ENCODE measurements around the gene PPP2R3B. TPM values are rescaled to one million over a fixed set of nuclear protein-coding genes. Genes with fewer than 3 reads are reported as not detected.

Gene PPP2R3B
- total RNA-seq, 1 experiment from 2014 or later = 19.1 TPM

GRCh38 chrX:371907-372306, 14.8 kb downstream of the PPP2R3B start:
- no peak overlapping the region for H3K27ac ChIP-seq (ENCODE audit: low read depth, low read length)
- TF ChIP-seq POLR2AphosphoS5 (IDR thresholded peaks at IDR 0.05; ENCODE audit: low read depth, low read length) (no peak), EZH2phosphoT487 (IDR thresholded peaks at IDR 0.05; ENCODE audit: borderline replicate concordance) (no peak), JUND (IDR thresholded peaks at IDR 0.05) (no peak), CEBPB (IDR thresholded peaks at IDR 0.05; ENCODE audit: low read depth) (no peak), ATF3 (IDR thresholded peaks at IDR 0.05) (no peak), ZNF274 (IDR thresholded peaks at IDR 0.05; ENCODE audit: low read depth, low read length) (no peak), CTCF (IDR thresholded peaks at IDR 0.05 in 2 of 3, conservative IDR thresholded peaks at IDR 0.05 in 1 of 3; ENCODE audit: borderline replicate concordance in 1 of 3, insufficient read depth in 1 of 3, low read depth in 2 of 3, low read length in 2 of 3) (no peak), SRF (IDR thresholded peaks at IDR 0.05; ENCODE audit: low read depth) (no peak), TCF7L2 (IDR thresholded peaks at IDR 0.05; ENCODE audit: borderline replicate concordance, extremely low read depth, insufficient read depth, insufficient read length) (no peak), YY1 (IDR thresholded peaks at IDR 0.05; ENCODE audit: extremely low read depth, insufficient replicate concordance, low read depth, low read length) (no peak), ELF1 (IDR thresholded peaks at IDR 0.05; ENCODE audit: borderline replicate concordance, low read depth) (no peak), EZH2 (IDR thresholded peaks at IDR 0.05) (no peak)
- TF ChIP-seq, protein P1, sequence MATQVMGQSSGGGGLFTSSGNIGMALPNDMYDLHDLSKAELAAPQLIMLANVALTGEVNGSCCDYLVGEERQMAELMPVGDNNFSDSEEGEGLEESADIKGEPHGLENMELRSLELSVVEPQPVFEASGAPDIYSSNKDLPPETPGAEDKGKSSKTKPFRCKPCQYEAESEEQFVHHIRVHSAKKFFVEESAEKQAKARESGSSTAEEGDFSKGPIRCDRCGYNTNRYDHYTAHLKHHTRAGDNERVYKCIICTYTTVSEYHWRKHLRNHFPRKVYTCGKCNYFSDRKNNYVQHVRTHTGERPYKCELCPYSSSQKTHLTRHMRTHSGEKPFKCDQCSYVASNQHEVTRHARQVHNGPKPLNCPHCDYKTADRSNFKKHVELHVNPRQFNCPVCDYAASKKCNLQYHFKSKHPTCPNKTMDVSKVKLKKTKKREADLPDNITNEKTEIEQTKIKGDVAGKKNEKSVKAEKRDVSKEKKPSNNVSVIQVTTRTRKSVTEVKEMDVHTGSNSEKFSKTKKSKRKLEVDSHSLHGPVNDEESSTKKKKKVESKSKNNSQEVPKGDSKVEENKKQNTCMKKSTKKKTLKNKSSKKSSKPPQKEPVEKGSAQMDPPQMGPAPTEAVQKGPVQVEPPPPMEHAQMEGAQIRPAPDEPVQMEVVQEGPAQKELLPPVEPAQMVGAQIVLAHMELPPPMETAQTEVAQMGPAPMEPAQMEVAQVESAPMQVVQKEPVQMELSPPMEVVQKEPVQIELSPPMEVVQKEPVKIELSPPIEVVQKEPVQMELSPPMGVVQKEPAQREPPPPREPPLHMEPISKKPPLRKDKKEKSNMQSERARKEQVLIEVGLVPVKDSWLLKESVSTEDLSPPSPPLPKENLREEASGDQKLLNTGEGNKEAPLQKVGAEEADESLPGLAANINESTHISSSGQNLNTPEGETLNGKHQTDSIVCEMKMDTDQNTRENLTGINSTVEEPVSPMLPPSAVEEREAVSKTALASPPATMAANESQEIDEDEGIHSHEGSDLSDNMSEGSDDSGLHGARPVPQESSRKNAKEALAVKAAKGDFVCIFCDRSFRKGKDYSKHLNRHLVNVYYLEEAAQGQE (IDR thresholded peaks at IDR 0.05; ENCODE audit: low read depth) = no peak
- TF ChIP-seq, protein P2, sequence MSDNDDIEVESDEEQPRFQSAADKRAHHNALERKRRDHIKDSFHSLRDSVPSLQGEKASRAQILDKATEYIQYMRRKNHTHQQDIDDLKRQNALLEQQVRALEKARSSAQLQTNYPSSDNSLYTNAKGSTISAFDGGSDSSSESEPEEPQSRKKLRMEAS (IDR thresholded peaks at IDR 0.05) = no peak
- TF ChIP-seq, protein P3, sequence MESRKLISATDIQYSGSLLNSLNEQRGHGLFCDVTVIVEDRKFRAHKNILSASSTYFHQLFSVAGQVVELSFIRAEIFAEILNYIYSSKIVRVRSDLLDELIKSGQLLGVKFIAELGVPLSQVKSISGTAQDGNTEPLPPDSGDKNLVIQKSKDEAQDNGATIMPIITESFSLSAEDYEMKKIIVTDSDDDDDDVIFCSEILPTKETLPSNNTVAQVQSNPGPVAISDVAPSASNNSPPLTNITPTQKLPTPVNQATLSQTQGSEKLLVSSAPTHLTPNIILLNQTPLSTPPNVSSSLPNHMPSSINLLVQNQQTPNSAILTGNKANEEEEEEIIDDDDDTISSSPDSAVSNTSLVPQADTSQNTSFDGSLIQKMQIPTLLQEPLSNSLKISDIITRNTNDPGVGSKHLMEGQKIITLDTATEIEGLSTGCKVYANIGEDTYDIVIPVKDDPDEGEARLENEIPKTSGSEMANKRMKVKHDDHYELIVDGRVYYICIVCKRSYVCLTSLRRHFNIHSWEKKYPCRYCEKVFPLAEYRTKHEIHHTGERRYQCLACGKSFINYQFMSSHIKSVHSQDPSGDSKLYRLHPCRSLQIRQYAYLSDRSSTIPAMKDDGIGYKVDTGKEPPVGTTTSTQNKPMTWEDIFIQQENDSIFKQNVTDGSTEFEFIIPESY (IDR thresholded peaks at IDR 0.05; ENCODE audit: extremely low read depth, insufficient replicate concordance, low read length) = no peak
- H3K9me3 ChIP-seq (ENCODE audit: control insufficient read depth in 1 of 2, insufficient read depth in 1 of 2, low read depth in 1 of 2, low read length in 2 of 2) = no peaks in the 10 kb centered on the region
- ATAC-seq (no peak), DNase-seq (ENCODE audit: low read depth, low spot score) (no peak)
- BruUV-seq (replicated peaks) = no TSS peak
- H3K9ac ChIP-seq (ENCODE audit: low read length) = no peak overlapping the region
- no peaks in the 10 kb centered on the region for H3K79me2 ChIP-seq (ENCODE audit: insufficient read depth, low read length)
- H3K36me3 ChIP-seq (ENCODE audit: control insufficient read depth in 1 of 2, insufficient read depth in 2 of 2, low read length in 2 of 2) = no peaks in the 10 kb centered on the region
- peaks cover 0 to 5% of the 10 kb centered on the region in 2 experiments; a peak in 1 of 4 replicates for H3K4me1 ChIP-seq (ENCODE audit: control insufficient read depth in 1 of 2, insufficient read depth in 2 of 2, low read length in 2 of 2)
- no peak overlapping the region for H3K4me2 ChIP-seq (ENCODE audit: low read length)
- no peaks in the 10 kb centered on the region for H4K20me1 ChIP-seq (ENCODE audit: insufficient read depth)
- H3K9me2 ChIP-seq (ENCODE audit: insufficient read depth) = no peaks in the 10 kb centered on the region
- POLR2A ChIA-PET = no interaction called here
- H3K27me3 ChIP-seq (ENCODE audit: insufficient read depth, low read length) = no peaks in the 10 kb centered on the region
- CTCF ChIA-PET = no interaction called here
- intact Hi-C loops (cut with micrococcal nuclease) = no loop called here
- H2AFZ ChIP-seq (ENCODE audit: low read depth, low read length, poor library complexity, severe bottlenecking) = no peak overlapping the region
- RAD21 ChIA-PET (ENCODE audit: low non-redundant PET in 1 of 2, low total read pairs in 2 of 2, uncharacterized antibody in 2 of 2, unreplicated experiment in 2 of 2) = no interaction called here
- no peak overlapping the region for H3K4me3 ChIP-seq (replicated peaks in 1 of 2; ENCODE audit: low read depth in 1 of 2, low read length in 2 of 2)

All from HCT116 (cell line).